Testis (tissue), 2 donors: ENCODE results near the gene CPT2.

Experiments used
- CTCF ChIP-seq, 3 experiments: fragments of 450-650 bp in 2 of 3; fragments of 200-600 bp in 1 of 3; sonication (generic) in 1 of 3; IDR thresholded peaks; one replicate each; pipeline ENCODE4 v1.5.1; 2016 to 2019; ENCODE audit warnings: antibody characterized with exemption in 3 of 3, mild to moderate bottlenecking in 2 of 3, moderate library complexity in 1 of 3
- POLR2A ChIP-seq: fragments of 450-650 bp; IDR thresholded peaks from one replicate; pipeline ENCODE4 v1.6.1; 2017; ENCODE audit warnings: antibody characterized with exemption, mild to moderate bottlenecking, moderate library complexity

- no peak for TF ChIP-seq CTCF (IDR thresholded peaks at IDR 0.05)
- TF ChIP-seq POLR2A, result no peak
These were observed 922 bp downstream of the CPT2 start for GRCh38 chr1:53197291-53198200.
